Body of pancreas (tissue), 4 donors: ENCODE results near the gene CDKN2C. TPM values are rescaled to one million over a fixed set of nuclear protein-coding genes. Genes with fewer than 3 reads are reported as not detected.

Experiments used
- ATAC-seq: fragments of 150-250 bp; one replicate; pipeline ENCODE4 v1.9.1; 2016
- DNase-seq, 4 donors: peaks; one replicate each; pipeline ENCODE4 v3.0.0-alpha.2; 2019
- H3K27ac ChIP-seq, 4 donors: fragments of 200-600 bp; sonication (generic); 1 replicate in 3 of 4; 2 replicates in 1 of 4; pipeline versions ENCODE4 v1.5.1 to v1.6.1; 2016 to 2019; ENCODE audit warnings: mild to moderate bottlenecking in 1 of 4, mixed read lengths in 1 of 4, moderate library complexity in 1 of 4
- H3K27me3 ChIP-seq, 2 donors: fragments of 200-600 bp; sonication (generic); one replicate each; pipeline ENCODE4 v1.6.0; 2016; ENCODE audit warnings: mild to moderate bottlenecking in 1 of 2
- H3K36me3 ChIP-seq, 2 donors: fragments of 200-600 bp; sonication (generic); replicated peaks in 1 of 2; 2 replicates each; pipeline ENCODE4 v1.5.1; 2016; ENCODE audit warnings: low read depth in 2 of 2; ENCODE audit not compliant: insufficient read depth in 1 of 2
- H3K4me1 ChIP-seq: fragments of 200-600 bp; sonication (generic); one replicate; pipeline ENCODE4 v1.6.0; 2016
- H3K4me3 ChIP-seq, 2 donors: fragments of 200-600 bp; sonication (generic); 1 replicate in 1 of 2; 2 replicates in 1 of 2; pipeline ENCODE4 v1.5.1; 2016 to 2019
- H3K9me3 ChIP-seq, 3 donors: fragments of 200-600 bp; sonication (generic); 1 replicate in 2 of 3; 2 replicates in 1 of 3; pipeline ENCODE4 v1.5.1; 2016
- POLR2A ChIP-seq, 3 donors: fragments of 450-650 bp; IDR thresholded peaks; one replicate each; pipeline ENCODE4 v1.6.1; 2016; ENCODE audit warnings: antibody characterized with exemption in 3 of 3, mild to moderate bottlenecking in 2 of 3
- WGBS, 2 donors: methylation state at CpG; one replicate each; pipeline ENCODE4 v1.1.5; 2017; 5-methylcytosine and 5-hydroxymethylcytosine counted together
- intact Hi-C: fragments of 100-400 bp; cut with DNase I; formaldehyde crosslinking; loops from one replicate; pipeline ENCODE4 v1.15.1; 2023
- total RNA-seq, 2 donors: library from RNA; depleted of rRNA; stranded (reverse); fragments of >200 nt; gene quantifications; one replicate each; pipeline ENCODE4 v1.1.0, GENCODE V29; 2016
- TF ChIP-seq, protein P1 (sequence below), 7 experiments: fragments of 450-650 bp in 4 of 7; fragments of 200-600 bp in 3 of 7; sonication (generic) in 3 of 7; IDR thresholded peaks; one replicate each; pipeline ENCODE4 v1.5.1; 2016 to 2019; ENCODE audit warnings: antibody characterized with exemption in 7 of 7

The CDKN2C gene
- total RNA-seq, result 10 to 100 TPM in 1 of 2 donors, 1 to 10 TPM in 1; 7.6 to 11.9 TPM

DNA sequence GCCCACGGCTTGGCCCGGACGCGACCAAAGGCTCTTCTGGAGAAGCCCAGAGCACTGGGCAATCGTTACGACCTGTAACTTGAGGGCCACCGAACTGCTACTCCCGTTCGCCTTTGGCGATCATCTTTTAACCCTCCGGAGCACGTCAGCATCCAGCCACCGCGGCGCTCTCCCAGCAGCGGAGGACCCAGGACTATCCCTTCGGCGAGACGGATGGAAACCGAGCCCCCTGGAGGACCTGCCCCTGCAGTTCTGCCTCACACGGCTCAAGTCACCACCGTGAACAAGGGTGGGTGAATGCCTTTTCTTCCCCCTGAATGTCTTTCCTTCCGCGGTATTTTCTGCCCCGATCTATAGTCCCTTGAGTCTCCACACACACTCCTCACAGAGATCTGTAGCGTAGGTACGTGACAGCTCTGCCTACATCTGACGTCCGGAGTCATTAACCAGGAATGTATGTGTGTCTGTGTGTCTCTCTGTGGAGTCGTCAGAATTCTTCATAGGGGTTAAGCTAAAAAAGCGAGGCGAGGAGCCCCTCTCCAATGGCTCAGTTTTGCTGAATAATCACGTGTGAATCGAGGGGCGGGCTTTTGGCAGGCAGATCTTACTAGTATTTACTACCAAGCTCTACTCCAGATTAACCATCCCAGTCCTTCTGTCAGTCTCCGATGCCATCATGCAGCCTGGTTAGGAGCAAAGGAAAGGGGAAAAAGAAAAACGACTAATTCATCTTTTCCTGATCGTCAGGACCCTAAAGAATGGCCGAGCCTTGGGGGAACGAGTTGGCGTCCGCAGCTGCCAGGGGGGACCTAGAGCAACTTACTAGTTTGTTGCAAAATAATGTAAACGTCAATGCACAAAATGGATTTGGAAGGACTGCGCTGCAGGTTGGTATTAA lies at the start of gene CDKN2C:
Gene CDKN2C (plus strand): TSS at position 635 of the 898 bp plus-strand sequence. CDS start 124 bp downstream, at position 759.
- Histone ChIP-seq H3K36me3 (no peaks in the 10 kb centered on the region), H3K9me3 (no peaks in the 10 kb centered on the region), H3K4me1 (peaks cover 12% of the 10 kb centered on the region), H3K27me3 (no peaks in the 10 kb centered on the region), H3K4me3 (peak within 1 kb of the TSS; percentile 85), H3K27ac (peak within 1 kb of the TSS; percentile 74 to 100 (median 98))
- intact Hi-C loops, result no loop called here
- 1% methylated on average over 38 to 44 of the region's 44 CpGs for WGBS, 2 donors
- peak; percentile 36 for ATAC-seq
- TF ChIP-seq, protein P1, sequence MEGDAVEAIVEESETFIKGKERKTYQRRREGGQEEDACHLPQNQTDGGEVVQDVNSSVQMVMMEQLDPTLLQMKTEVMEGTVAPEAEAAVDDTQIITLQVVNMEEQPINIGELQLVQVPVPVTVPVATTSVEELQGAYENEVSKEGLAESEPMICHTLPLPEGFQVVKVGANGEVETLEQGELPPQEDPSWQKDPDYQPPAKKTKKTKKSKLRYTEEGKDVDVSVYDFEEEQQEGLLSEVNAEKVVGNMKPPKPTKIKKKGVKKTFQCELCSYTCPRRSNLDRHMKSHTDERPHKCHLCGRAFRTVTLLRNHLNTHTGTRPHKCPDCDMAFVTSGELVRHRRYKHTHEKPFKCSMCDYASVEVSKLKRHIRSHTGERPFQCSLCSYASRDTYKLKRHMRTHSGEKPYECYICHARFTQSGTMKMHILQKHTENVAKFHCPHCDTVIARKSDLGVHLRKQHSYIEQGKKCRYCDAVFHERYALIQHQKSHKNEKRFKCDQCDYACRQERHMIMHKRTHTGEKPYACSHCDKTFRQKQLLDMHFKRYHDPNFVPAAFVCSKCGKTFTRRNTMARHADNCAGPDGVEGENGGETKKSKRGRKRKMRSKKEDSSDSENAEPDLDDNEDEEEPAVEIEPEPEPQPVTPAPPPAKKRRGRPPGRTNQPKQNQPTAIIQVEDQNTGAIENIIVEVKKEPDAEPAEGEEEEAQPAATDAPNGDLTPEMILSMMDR (IDR thresholded peaks at IDR 0.05), result no peak
- peak in 2 of 3 donors; percentile 79 to 85 for TF ChIP-seq POLR2A (IDR thresholded peaks at IDR 0.05)
- peak; percentile 69 to 91 (median 80) for DNase-seq

DNA sequence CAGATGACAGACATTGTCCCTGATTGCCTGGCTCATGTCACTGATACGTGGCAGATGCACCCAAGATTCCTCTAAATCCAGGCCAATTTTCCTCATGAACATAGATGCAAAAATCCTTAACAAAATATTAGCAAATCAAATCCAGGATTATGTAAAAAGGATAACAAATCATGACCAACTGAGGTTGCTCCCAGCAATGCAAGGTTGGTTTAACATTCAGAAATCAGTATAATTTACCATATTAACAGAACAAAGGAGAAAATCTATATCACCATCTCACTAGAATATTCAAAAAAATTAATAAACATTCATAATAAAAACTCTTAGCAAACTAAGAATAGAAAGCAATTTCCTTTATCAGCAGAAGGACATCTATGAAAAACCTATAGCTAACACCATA lies 49.6 kb upstream of the CDKN2C start:
- no peaks in the 10 kb centered on the region for H3K4me1 ChIP-seq
- no peaks in the 10 kb centered on the region for H3K36me3 ChIP-seq
- H3K4me3 ChIP-seq, result no peak overlapping the region
- H3K9me3 ChIP-seq, result no peaks in the 10 kb centered on the region
- no peak for ATAC-seq
- H3K27me3 ChIP-seq, result no peaks in the 10 kb centered on the region
- TF ChIP-seq POLR2A (IDR thresholded peaks at IDR 0.05), result no peak
- TF ChIP-seq, protein P1 (IDR thresholded peaks at IDR 0.05), result no peak
- intact Hi-C loops, result no loop called here
- no peak for DNase-seq
- no peak overlapping the region for H3K27ac ChIP-seq
- WGBS, 2 donors, result 92 to 96% methylated on average over 1 of the region's 1 CpG

DNA sequence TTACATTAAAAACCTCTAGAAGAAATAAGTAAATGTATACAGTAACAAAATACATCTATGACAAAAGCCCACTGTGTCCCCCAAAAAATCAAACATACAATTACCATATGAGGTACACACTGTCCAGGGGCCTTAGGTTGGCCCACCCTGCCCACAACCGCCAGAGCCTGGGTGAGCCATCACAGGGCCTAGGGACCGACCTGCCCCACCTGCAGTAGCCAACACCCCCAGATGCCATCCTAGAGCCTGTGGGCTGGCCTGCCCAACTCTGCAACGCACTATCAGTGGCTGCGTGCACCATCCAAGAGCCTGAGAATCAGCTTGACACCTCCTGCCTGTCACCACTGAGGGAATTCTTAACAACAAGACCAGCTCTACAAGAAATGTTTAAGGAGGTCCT lies 49.0 kb upstream of the CDKN2C start:
- Histone ChIP-seq H3K36me3 (no peaks in the 10 kb centered on the region), H3K27me3 (no peaks in the 10 kb centered on the region), H3K9me3 (no peaks in the 10 kb centered on the region), H3K4me3 (no peak overlapping the region), H3K27ac (no peak overlapping the region), H3K4me1 (no peaks in the 10 kb centered on the region)
- whole genome bisulfite sequencing, 2 donors, result 66 to 100% methylated on average over 3 to 4 of the region's 4 CpGs
- TF ChIP-seq, protein P1 (IDR thresholded peaks at IDR 0.05), result no peak
- TF ChIP-seq POLR2A (IDR thresholded peaks at IDR 0.05), result no peak
- ATAC-seq (no peak), DNase-seq (no peak)
- intact Hi-C loops, result no loop called here

DNA sequence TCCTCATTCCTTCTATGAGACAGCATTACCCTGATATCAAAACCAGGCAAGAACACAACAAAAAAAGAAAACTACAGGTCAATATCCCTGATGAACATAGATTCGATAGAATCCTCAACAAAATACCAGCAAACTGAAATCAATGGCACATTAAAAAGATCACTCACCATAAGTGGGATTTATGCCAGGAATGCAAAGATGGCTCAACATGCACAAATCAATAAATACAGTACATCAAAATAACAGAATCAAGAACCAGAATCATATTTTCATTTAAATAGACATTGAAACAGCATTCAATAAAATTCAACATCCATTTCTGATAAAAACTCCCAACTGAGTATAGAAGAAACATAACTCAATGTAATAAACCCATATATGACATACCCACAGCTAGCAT lies 46.5 kb upstream of the CDKN2C start:
- no peaks in the 10 kb centered on the region for H3K27me3 ChIP-seq
- H3K9me3 ChIP-seq, result no peaks in the 10 kb centered on the region
- intact Hi-C loops, result no loop called here
- no peak overlapping the region for H3K27ac ChIP-seq
- H3K4me3 ChIP-seq, result no peak overlapping the region
- no peak for DNase-seq
- 92 to 100% methylated on average over 1 of the region's 1 CpG for WGBS, 2 donors
- no peaks in the 10 kb centered on the region for H3K4me1 ChIP-seq
- ATAC-seq, result no peak
- no peaks in the 10 kb centered on the region for H3K36me3 ChIP-seq
- TF ChIP-seq POLR2A (IDR thresholded peaks at IDR 0.05), result no peak
- TF ChIP-seq, protein P1 (IDR thresholded peaks at IDR 0.05), result no peak
